NCI-H524 treated with DMSO at 0.1 percent for 48 hours (cell line): ENCODE measurements around the gene CDCP2.

Experiments used
- DNase-seq: peaks from one replicate; lab custom pipeline; 2025; lab: John Stamatoyannopoulos, UW

CDCP2 gene

DNA sequence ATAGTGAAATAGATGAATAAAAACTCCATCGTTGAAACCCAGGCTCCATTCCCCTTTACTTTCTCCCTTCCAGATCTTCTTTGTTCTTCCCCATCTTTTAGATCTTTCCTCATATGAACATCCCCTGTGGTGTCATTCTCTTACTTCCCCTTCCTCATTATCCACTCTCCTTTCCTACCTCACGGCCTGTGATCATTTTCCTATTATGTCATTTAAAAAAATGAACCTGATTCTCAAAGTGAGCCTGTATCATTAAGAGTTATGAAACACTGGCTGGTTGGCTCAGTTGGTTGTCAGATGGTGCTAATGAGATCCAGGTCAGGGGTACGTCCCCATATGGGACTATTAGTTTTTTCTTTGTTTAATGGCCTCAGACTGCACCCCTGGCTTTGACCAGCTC is 61.1 kb downstream of the CDCP2 start:
- no peak for DNase-seq

DNA sequence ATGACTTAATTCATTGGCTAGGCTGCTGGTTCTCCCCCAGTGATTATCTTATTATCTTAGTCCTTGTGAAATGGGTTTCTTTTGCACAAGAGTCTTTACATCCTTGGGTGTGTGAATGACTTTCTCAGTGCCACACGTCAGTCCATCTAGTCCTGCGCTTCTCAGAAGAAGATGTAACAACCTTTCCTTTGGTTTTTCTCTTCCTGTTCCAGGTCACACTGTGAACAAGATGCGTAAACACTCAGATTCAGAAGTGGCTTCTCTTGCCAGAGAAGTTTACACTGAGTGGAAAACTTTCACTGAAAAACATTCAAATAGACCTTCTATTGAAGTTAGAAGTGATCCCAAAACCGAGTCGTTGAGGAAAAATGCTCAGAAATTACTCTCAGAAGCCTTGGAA is 64.4 kb downstream of the CDCP2 start:
- no peak for DNase-seq

DNA sequence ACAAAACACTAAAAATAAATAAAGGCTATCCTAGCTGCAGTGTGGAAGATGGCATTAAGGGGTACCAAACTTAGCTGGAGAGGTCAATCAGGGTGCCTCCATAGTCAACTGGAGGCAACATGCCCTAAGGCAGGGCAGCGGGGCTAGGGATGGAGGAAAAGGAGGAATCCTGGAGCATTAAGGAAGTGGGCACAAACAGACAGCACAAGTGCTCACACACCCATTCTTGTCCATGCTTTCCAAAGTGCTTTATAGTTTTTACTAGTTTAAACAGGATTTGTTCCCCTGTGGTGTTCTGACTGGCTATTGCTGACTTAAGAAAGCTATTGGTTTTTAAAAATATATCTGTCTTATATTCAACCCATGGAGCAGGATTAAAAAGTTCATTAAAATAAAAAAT is 66.0 kb downstream of the CDCP2 start:
- DNase-seq, result no peak

DNA sequence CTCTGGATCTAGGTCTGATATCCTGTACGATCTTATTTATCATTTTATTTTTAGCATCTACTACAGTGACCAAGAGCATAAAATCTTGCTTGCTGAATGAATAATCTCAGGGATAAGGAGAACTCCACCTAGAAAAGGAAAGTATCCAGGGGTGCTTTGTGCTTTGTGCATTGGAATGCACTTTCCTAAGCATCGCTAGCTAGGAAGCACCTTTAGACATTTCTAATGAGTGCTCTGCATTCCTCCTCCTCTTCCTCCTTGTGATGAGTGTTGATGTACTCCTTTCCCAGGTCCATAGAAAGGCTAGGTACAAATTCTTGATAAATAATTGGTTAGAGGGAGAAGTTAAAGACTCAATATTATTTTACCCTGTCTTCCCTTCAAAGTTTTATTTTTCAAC is 68.0 kb downstream of the CDCP2 start:
- DNase-seq, result no peak
